Panc1 (cell line): ENCODE data around the gene DCAF5. TPM values are rescaled to one million over a fixed set of nuclear protein-coding genes. Genes with fewer than 3 reads are reported as not detected.

Experiments
- ATAC-seq: fragments of 200-7000 bp; cut with Tn5 transposase; 2 replicates; pipeline ENCODE4 v1.9.1; 2020; ENCODE audit warnings: mild to moderate bottlenecking, moderate library complexity
- BruUV-seq: library from RNA; stranded (reverse); fragments of 400-500 nt; replicated peaks from 2 replicates; lab custom pipeline; 2021; lab: Mats Ljungman, UMichigan
- CTCF ChIA-PET: fragments of 300-600 bp; sonication (Branson Sonifier 250); formaldehyde crosslinking; loops from one replicate; lab custom pipeline; 2022; ENCODE audit warnings: antibody characterized with exemption; lab: Charles Lee
- POLR2A ChIA-PET: fragments of 300-600 bp; sonication (Branson Sonifier 250); formaldehyde crosslinking; loops from one replicate; lab custom pipeline; 2022; ENCODE audit warnings: antibody characterized with exemption; lab: Charles Lee
- DNase-seq: peaks from one replicate; pipeline ENCODE4 v3.0.0-alpha.2; 2010; ENCODE audit warnings: low read depth, low spot score
- H3K27ac ChIP-seq: 2 replicates; pipeline ENCODE4 v1.5.1; 2011; ENCODE audit warnings: mild to moderate bottlenecking, low read length, inconsistent platforms
- H3K27me3 ChIP-seq: fragments of 200-500 bp; sonication (Bioruptor generic); 2 replicates; pipeline ENCODE4 v1.6.0; 2014; ENCODE audit warnings: low read length, inconsistent platforms; ENCODE audit not compliant: control insufficient read depth, insufficient read depth
- H3K36me3 ChIP-seq: fragments of 200-500 bp; sonication (Bioruptor generic); 2 replicates; pipeline ENCODE4 v1.5.1; 2014; ENCODE audit warnings: inconsistent platforms, mild to moderate bottlenecking, low read length, moderate library complexity; ENCODE audit not compliant: control insufficient read depth, insufficient read depth
- H3K4me1 ChIP-seq: 2 replicates; pipeline ENCODE4 v1.5.1; 2011; ENCODE audit warnings: inconsistent platforms, mild to moderate bottlenecking, low read length, moderate library complexity; ENCODE audit not compliant: control insufficient read depth, insufficient read depth
- H3K4me3 ChIP-seq, 2 experiments: 2 replicates each; pipeline ENCODE4 v1.5.1; 2011 to 2012; ENCODE audit warnings: low read depth in 2 of 2, low read length in 2 of 2, mild to moderate bottlenecking in 2 of 2, inconsistent platforms in 1 of 2, moderate library complexity in 1 of 2
- H3K9me3 ChIP-seq: fragments of 200-500 bp; sonication (Bioruptor generic); 2 replicates; pipeline ENCODE4 v1.5.1; 2014; ENCODE audit warnings: low read depth, mild to moderate bottlenecking, inconsistent platforms, low read length, moderate library complexity; ENCODE audit not compliant: control insufficient read depth, insufficient read depth
- CTCF ChIP-seq: fragments of 450-650 bp; IDR thresholded peaks from 2 replicates; pipeline ENCODE4 v1.5.1; 2017; ENCODE audit warnings: mild to moderate bottlenecking
- POLR2AphosphoS5 ChIP-seq: IDR thresholded peaks from 2 replicates; pipeline ENCODE4 v1.6.1; 2012; ENCODE audit warnings: mild to moderate bottlenecking, low read depth, low read length, moderate library complexity
- REST ChIP-seq, 2 experiments: IDR thresholded peaks; 2 replicates each; pipeline ENCODE4 v1.6.1; 2011 to 2012; ENCODE audit warnings: low read depth in 2 of 2, control low read depth in 1 of 2, low read length in 1 of 2, mild to moderate bottlenecking in 1 of 2, moderate library complexity in 1 of 2; ENCODE audit not compliant: insufficient read depth in 1 of 2
- SIN3A ChIP-seq: IDR thresholded peaks from 2 replicates; pipeline ENCODE4 v1.6.1; 2012; ENCODE audit warnings: low read depth, mild to moderate bottlenecking, low read length, moderate library complexity, borderline replicate concordance; ENCODE audit not compliant: insufficient read depth
- TCF7L2 ChIP-seq: IDR thresholded peaks from 2 replicates; pipeline ENCODE4 v1.6.1; 2011; ENCODE audit warnings: mild to moderate bottlenecking, low read depth, low read length, inconsistent platforms
- in situ Hi-C: cut with HindIII; loops from 2 replicates; pipeline ENCODE4 v1.10.0; 2016; ENCODE audit warnings: low sequenced_read_pairs, low pct_unique_long_range_greater_than_20kb
- intact Hi-C: fragments of 100-400 bp; cut with micrococcal nuclease; formaldehyde crosslinking; loops from one replicate; pipeline ENCODE4 v1.10.0; 2022; ENCODE audit not compliant: unreplicated experiment
- total RNA-seq: library from RNA; stranded (reverse); gene quantifications from one replicate; pipeline ENCODE4 v1.2.1, GENCODE V29; 2021; ENCODE audit not compliant: unreplicated experiment

Gene DCAF5
- total RNA-seq, 1 experiment from 2014 or later = 27.6 TPM

- in situ Hi-C loops = no loop called here
- ATAC-seq = no peak
- BruUV-seq = no TSS peak
These were observed 107.9 kb downstream of the DCAF5 start for GRCh38 chr14:69044965-69045555.

GRCh38 chr14:69044296-69044695, 108.6 kb downstream of the DCAF5 start:
- no peaks in the 10 kb centered on the region for H3K36me3 ChIP-seq
- ATAC-seq (no peak), DNase-seq (no peak)
- ChIA-PET CTCF (no interaction called here), POLR2A (no interaction called here)
- no TSS peak for BruUV-seq
- H3K4me1 ChIP-seq = no peaks in the 10 kb centered on the region
- intact Hi-C loops (no loop called here), in situ Hi-C loops (no loop called here)
- no peak overlapping the region for H3K27ac ChIP-seq
- H3K27me3 ChIP-seq = no peaks in the 10 kb centered on the region
- no peaks in the 10 kb centered on the region for H3K9me3 ChIP-seq
- H3K4me3 ChIP-seq = no peak overlapping the region
- no peak for TF ChIP-seq REST (IDR thresholded peaks at IDR 0.05; ENCODE audit: insufficient read depth in 1 of 2, low read depth in 2 of 2, low read length in 1 of 2)
- no peak for TF ChIP-seq SIN3A
- TF ChIP-seq POLR2AphosphoS5 = no peak
- TF ChIP-seq CTCF = no peak
- TF ChIP-seq TCF7L2 = no peak

More at GRCh38 chr14:69044965-69045555, 107.9 kb downstream of the DCAF5 start:
- Histone ChIP-seq H3K36me3 (no peaks in the 10 kb centered on the region), H3K4me3 (no peak overlapping the region), H3K27me3 (no peaks in the 10 kb centered on the region), H3K9me3 (no peaks in the 10 kb centered on the region), H3K4me1 (no peaks in the 10 kb centered on the region), H3K27ac (no peak overlapping the region)
- ChIA-PET CTCF (no interaction called here), POLR2A (no interaction called here)
- intact Hi-C loops = no loop called here
- no peak for DNase-seq
- no peak for TF ChIP-seq REST (IDR thresholded peaks at IDR 0.05; ENCODE audit: insufficient read depth in 1 of 2, low read depth in 2 of 2, low read length in 1 of 2)
- no peak for TF ChIP-seq POLR2AphosphoS5
- no peak for TF ChIP-seq CTCF
- TF ChIP-seq TCF7L2 = no peak
- no peak for TF ChIP-seq SIN3A
